Measurements from ENCODE around the gene PNMA8A. TPM values are rescaled to one million over a fixed set of nuclear protein-coding genes. Genes with fewer than 3 reads are reported as not detected.
"Not testable (repeated sequence)": the region's sequence is repeated elsewhere in the genome, so short reads cannot be mapped to it uniquely, and the experiment has no call there.

The PNMA8A gene
- total RNA-seq, 4 donors from 2014 or later = 0.90 to 7.4 (median 3.4) TPM

GRCh38 chr19:46503848-46504453 lies 32.6 kb upstream of the PNMA8A start:
- H3K4me1 ChIP-seq = no peaks in the 10 kb centered on the region
- no peaks in the 10 kb centered on the region for H3K36me3 ChIP-seq
- TF ChIP-seq POLR2A (IDR thresholded peaks at IDR 0.05) = no peak
- TF ChIP-seq CTCF (IDR thresholded peaks at IDR 0.05) = no peak
- no peak for TF ChIP-seq EP300 (IDR thresholded peaks at IDR 0.05)

DNA sequence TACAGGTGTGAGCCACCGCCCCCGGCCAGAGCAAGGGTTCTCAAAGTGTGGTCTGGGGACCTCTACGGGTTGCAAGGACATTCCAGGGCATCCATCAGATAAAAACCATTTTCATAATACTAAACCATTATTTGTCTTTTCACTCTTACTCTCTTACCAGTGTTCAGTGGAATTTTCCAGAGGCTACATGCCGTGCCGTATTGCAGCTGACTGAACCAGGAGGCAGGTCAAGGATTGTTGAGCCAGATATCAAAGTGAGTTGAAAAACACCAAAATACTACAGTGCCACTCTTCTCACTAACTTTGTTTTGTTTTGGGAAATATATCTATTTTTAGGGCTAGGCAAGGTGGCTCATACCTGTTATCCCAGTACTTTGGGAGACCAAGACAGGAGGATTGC lies 31.5 kb upstream of the PNMA8A start:
- DNase-seq (ENCODE audit: low spot score in 2 of 2) = no peak
- H3K36me3 ChIP-seq = no peaks in the 10 kb centered on the region
- H3K27me3 ChIP-seq = no peaks in the 10 kb centered on the region
- no peaks in the 10 kb centered on the region for H3K4me1 ChIP-seq
- H3K27ac ChIP-seq = no peak overlapping the region
- no peak overlapping the region for H3K4me3 ChIP-seq
- WGBS, 2 donors = 88 to 89% methylated on average over 5 of the region's 5 CpGs
- peaks cover 0 to 8% (median 0%) of the 10 kb centered on the region in 4 donors for H3K9me3 ChIP-seq
- no peak for TF ChIP-seq CTCF (IDR thresholded peaks at IDR 0.05)
- TF ChIP-seq POLR2A (IDR thresholded peaks at IDR 0.05) = no peak
- no peak for TF ChIP-seq EP300 (IDR thresholded peaks at IDR 0.05)

More at GRCh38 chr19:46503848-46504453, 32.6 kb upstream of the PNMA8A start:
- Histone ChIP-seq H3K27me3 (no peaks in the 10 kb centered on the region), H3K27ac (no peak overlapping the region), H3K4me3 (no peak overlapping the region), H3K9me3 (peaks cover 0 to 8% (median 0%) of the 10 kb centered on the region in 4 donors)
- no peak for DNase-seq (ENCODE audit: low spot score in 2 of 2)
- WGBS, 2 donors = 71 to 75% methylated on average over 17 of the region's 17 CpGs

GRCh38 chr19:46499692-46500091 lies 28.3 kb upstream of the PNMA8A start:
- H3K9me3 ChIP-seq = peaks cover 0 to 2% (median 0%) of the 10 kb centered on the region in 4 donors
- H3K27ac ChIP-seq = no peak overlapping the region
- no peaks in the 10 kb centered on the region for H3K36me3 ChIP-seq
- H3K4me1 ChIP-seq = peaks cover 0 to 12% (median 3%) of the 10 kb centered on the region in 4 donors
- H3K4me3 ChIP-seq = no peak overlapping the region
- H3K27me3 ChIP-seq = peaks cover 0 to 10% of the 10 kb centered on the region in 2 donors
- TF ChIP-seq CTCF (IDR thresholded peaks at IDR 0.05) (no peak), POLR2A (IDR thresholded peaks at IDR 0.05) (no peak), EP300 (IDR thresholded peaks at IDR 0.05) (no peak)
- DNase-seq (ENCODE audit: low spot score in 2 of 2) = no peak
- 58 to 63% methylated on average over 4 of the region's 4 CpGs for WGBS, 2 donors

DNA sequence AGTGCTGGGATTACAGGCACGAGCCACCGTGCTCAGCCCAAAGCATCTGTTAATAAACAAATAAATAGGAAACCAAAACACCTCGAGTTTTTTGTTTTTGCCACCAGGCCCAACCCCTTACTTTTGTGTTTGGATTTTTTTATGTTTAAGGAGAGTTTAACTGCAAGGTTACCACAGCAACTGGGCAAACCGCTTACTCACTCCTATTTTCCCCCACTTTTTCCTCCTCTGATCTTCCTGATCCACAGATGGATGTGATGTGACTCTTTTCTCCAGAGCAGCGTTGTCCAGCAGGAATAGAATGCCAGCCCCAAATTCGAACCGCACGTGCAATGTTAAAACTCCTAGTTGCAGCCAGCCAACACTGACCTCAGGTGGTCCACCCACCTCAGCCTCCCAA lies 26.4 kb upstream of the PNMA8A start:
- Histone ChIP-seq H3K4me3 (no peak overlapping the region), H3K27me3 (peaks cover 0 to 26% of the 10 kb centered on the region in 2 donors), H3K27ac (no peak overlapping the region), H3K9me3 (no peaks in the 10 kb centered on the region), H3K36me3 (no peaks in the 10 kb centered on the region), H3K4me1 (peaks cover 0 to 29% (median 7%) of the 10 kb centered on the region in 4 donors)
- TF ChIP-seq POLR2A (IDR thresholded peaks at IDR 0.05) (no peak), EP300 (IDR thresholded peaks at IDR 0.05) (no peak), CTCF (IDR thresholded peaks at IDR 0.05) (no peak)
- 83 to 86% methylated on average over 8 of the region's 8 CpGs for WGBS, 2 donors
- DNase-seq (ENCODE audit: low spot score in 2 of 2) = no peak

GRCh38 chr19:46496886-46497285 lies 25.5 kb upstream of the PNMA8A start:
- H3K27ac ChIP-seq; H3K36me3 ChIP-seq; DNase-seq (ENCODE audit: low spot score in 2 of 2); H3K4me3 ChIP-seq; H3K9me3 ChIP-seq: not testable (repeated sequence)
- H3K4me1 ChIP-seq = peaks cover 0 to 38% (median 10%) of the 10 kb centered on the region in 4 donors
- 74 to 89% methylated on average over 4 of the region's 4 CpGs for WGBS, 2 donors
- H3K27me3 ChIP-seq = peaks cover 0 to 35% of the 10 kb centered on the region in 2 donors
